Tibial nerve (tissue), 4 donors: ENCODE results near the gene DDAH1. TPM values are rescaled to one million over a fixed set of nuclear protein-coding genes. Genes with fewer than 3 reads are reported as not detected.

ENCODE experiments used
- DNase-seq, 2 donors: peaks; one replicate each; pipeline ENCODE4 v3.0.0-alpha.2; 2019; ENCODE audit warnings: low spot score in 2 of 2
- H3K27ac ChIP-seq, 4 donors: fragments of 200-600 bp; sonication (generic) in 3 of 4; one replicate each; pipeline ENCODE4 v1.5.1; 2017 to 2019; ENCODE audit warnings: mild to moderate bottlenecking in 1 of 4
- H3K27me3 ChIP-seq, 2 donors: fragments of 200-600 bp; sonication (generic) in 1 of 2; one replicate each; pipeline versions ENCODE4 v1.5.1 to v1.6.0; 2017 to 2019
- H3K36me3 ChIP-seq, 3 donors: fragments of 200-600 bp; sonication (generic); one replicate each; pipeline ENCODE4 v1.5.1; 2018 to 2019
- H3K4me1 ChIP-seq, 4 donors: fragments of 200-600 bp; sonication (generic) in 3 of 4; one replicate each; pipeline ENCODE4 v1.5.1; 2017 to 2019
- H3K4me3 ChIP-seq, 4 donors: fragments of 200-600 bp; sonication (generic) in 3 of 4; one replicate each; pipeline ENCODE4 v1.5.1; 2017 to 2019; ENCODE audit warnings: mild to moderate bottlenecking in 1 of 4, moderate library complexity in 1 of 4
- H3K9me3 ChIP-seq, 4 donors: fragments of 200-600 bp; sonication (generic) in 3 of 4; one replicate each; pipeline ENCODE4 v1.5.1; 2017 to 2019
- CTCF ChIP-seq, 5 experiments: fragments of 200-600 bp in 3 of 5; fragments of 450-650 bp in 2 of 5; sonication (generic) in 3 of 5; IDR thresholded peaks; one replicate each; pipeline ENCODE4 v1.5.1; 2016 to 2019; ENCODE audit warnings: antibody characterized with exemption in 5 of 5, mild to moderate bottlenecking in 3 of 5, moderate library complexity in 2 of 5
- EP300 ChIP-seq, 2 donors: sonication (generic); formaldehyde crosslinking; IDR thresholded peaks; one replicate each; pipeline ENCODE4 v1.6.1; 2017; ENCODE audit warnings: antibody characterized with exemption in 2 of 2, mild to moderate bottlenecking in 1 of 2
- POLR2A ChIP-seq, 2 donors: fragments of 450-650 bp; IDR thresholded peaks; one replicate each; pipeline ENCODE4 v1.6.1; 2017; ENCODE audit warnings: antibody characterized with exemption in 2 of 2, mild to moderate bottlenecking in 2 of 2, moderate library complexity in 2 of 2
- WGBS, 2 donors: methylation state at CpG; one replicate each; pipeline ENCODE4 v1.1.5; 2018; 5-methylcytosine and 5-hydroxymethylcytosine counted together
- total RNA-seq, 4 donors: library from RNA; depleted of rRNA; stranded (reverse); fragments of >200 nt; gene quantifications; one replicate each; pipeline ENCODE4 v1.1.0, GENCODE V29; 2016

Gene DDAH1
- total RNA-seq, 4 donors from 2014 or later: 17.7 to 23.4 (median 21.8) TPM

- no peak for DNase-seq
- TF ChIP-seq CTCF (IDR thresholded peaks at IDR 0.05) (no peak), POLR2A (IDR thresholded peaks at IDR 0.05) (no peak), EP300 (IDR thresholded peaks at IDR 0.05) (no peak)
- 40 to 44% methylated on average over 6 of the region's 6 CpGs for WGBS, 2 donors
- H3K4me1 ChIP-seq: peaks cover 0 to 21% (median 0%) of the 10 kb centered on the region in 4 donors
- H3K27me3 ChIP-seq: no peaks in the 10 kb centered on the region
- no peaks in the 10 kb centered on the region for H3K9me3 ChIP-seq
- no peak overlapping the region for H3K4me3 ChIP-seq
- H3K36me3 ChIP-seq: no peaks in the 10 kb centered on the region
- no peak overlapping the region for H3K27ac ChIP-seq
Observed at GRCh38 chr1:85368073-85368770, 96.7 kb downstream of the DDAH1 start.

- Histone ChIP-seq H3K27me3 (no peaks in the 10 kb centered on the region), H3K4me3 (no peak overlapping the region), H3K9me3 (no peaks in the 10 kb centered on the region), H3K4me1 (peaks cover 0 to 17% (median 0%) of the 10 kb centered on the region in 4 donors), H3K27ac (no peak overlapping the region), H3K36me3 (no peaks in the 10 kb centered on the region)
- TF ChIP-seq CTCF (IDR thresholded peaks at IDR 0.05): no peak
- no peak for TF ChIP-seq POLR2A (IDR thresholded peaks at IDR 0.05)
- TF ChIP-seq EP300 (IDR thresholded peaks at IDR 0.05): no peak
- no peak for DNase-seq
- WGBS, 2 donors: 26 to 32% methylated on average over 3 of the region's 3 CpGs
Observed at GRCh38 chr1:85366391-85367170, 98.4 kb downstream of the DDAH1 start.

- H3K27ac ChIP-seq: no peak overlapping the region
- H3K4me3 ChIP-seq: no peak overlapping the region
- no peaks in the 10 kb centered on the region for H3K9me3 ChIP-seq
- no peaks in the 10 kb centered on the region for H3K36me3 ChIP-seq
- H3K27me3 ChIP-seq: no peaks in the 10 kb centered on the region
- 53 to 70% methylated on average over 3 of the region's 3 CpGs for whole genome bisulfite sequencing, 2 donors
- no peak for DNase-seq
- no peak for TF ChIP-seq POLR2A (IDR thresholded peaks at IDR 0.05)
- no peak for TF ChIP-seq CTCF (IDR thresholded peaks at IDR 0.05)
- TF ChIP-seq EP300 (IDR thresholded peaks at IDR 0.05): no peak
- H3K4me1 ChIP-seq: peaks cover 0 to 25% (median 3%) of the 10 kb centered on the region in 4 donors
Observed at GRCh38 chr1:85365851-85366250, 99.1 kb downstream of the DDAH1 start.

- H3K27ac ChIP-seq: no peak overlapping the region
- no peaks in the 10 kb centered on the region for H3K36me3 ChIP-seq
- TF ChIP-seq EP300 (IDR thresholded peaks at IDR 0.05) (no peak), POLR2A (IDR thresholded peaks at IDR 0.05) (no peak), CTCF (IDR thresholded peaks at IDR 0.05) (no peak)
- H3K4me1 ChIP-seq: peaks cover 0 to 36% (median 9%) of the 10 kb centered on the region in 4 donors
- no peaks in the 10 kb centered on the region for H3K9me3 ChIP-seq
- no peak for DNase-seq
- H3K27me3 ChIP-seq: no peaks in the 10 kb centered on the region
- H3K4me3 ChIP-seq: no peak overlapping the region
Observed at GRCh38 chr1:85363521-85363920, 101.4 kb downstream of the DDAH1 start.

- H3K4me3 ChIP-seq: no peak overlapping the region
- 67 to 79% methylated on average over 1 of the region's 1 CpG for WGBS, 2 donors
- no peaks in the 10 kb centered on the region for H3K36me3 ChIP-seq
Observed at GRCh38 chr1:85363092-85363491, 101.9 kb downstream of the DDAH1 start.

More at GRCh38 chr1:85363092-85363491, 101.9 kb downstream of the DDAH1 start:
- TF ChIP-seq POLR2A (IDR thresholded peaks at IDR 0.05): no peak
- no peak for TF ChIP-seq EP300 (IDR thresholded peaks at IDR 0.05)
- no peak overlapping the region for H3K27ac ChIP-seq
- no peak for DNase-seq
- H3K4me1 ChIP-seq: peaks cover 0 to 32% (median 9%) of the 10 kb centered on the region in 4 donors
- H3K9me3 ChIP-seq: no peaks in the 10 kb centered on the region
- H3K27me3 ChIP-seq: no peaks in the 10 kb centered on the region
